Psoas muscle (tissue), 8 donors: ENCODE results near the gene INAFM2. TPM values are rescaled to one million over a fixed set of nuclear protein-coding genes. Genes with fewer than 3 reads are reported as not detected.
A peak's percentile ranks its signal among the peaks of the same experiment; 100 is the strongest.

Experiments used
- ATAC-seq, 4 donors: fragments of 200-7000 bp; cut with Tn5 transposase; one replicate each; pipeline ENCODE4 v1.9.1; 2020; ENCODE audit warnings: moderate library complexity in 3 of 4, mild to moderate bottlenecking in 2 of 4
- DNase-seq, 2 donors: peaks; one replicate each; pipeline ENCODE4 v3.0.0-alpha.2; 2020
- H3K27ac ChIP-seq: fragments of 200-600 bp; one replicate; pipeline ENCODE4 v1.8.0; 2022
- H3K27me3 ChIP-seq, 3 donors: fragments of 200-600 bp in 1 of 3; one replicate each; pipeline versions ENCODE4 v1.6.1 to v1.8.0; 2013 to 2022; ENCODE audit warnings: low read length in 2 of 3, mild to moderate bottlenecking in 2 of 3, moderate library complexity in 1 of 3; ENCODE audit not compliant: insufficient read depth in 3 of 3
- H3K36me3 ChIP-seq, 2 donors: fragments of 200-600 bp in 1 of 2; one replicate each; pipeline versions ENCODE4 v1.6.1 to v1.8.0; 2013 to 2022; ENCODE audit warnings: low read depth in 1 of 2, mild to moderate bottlenecking in 1 of 2, moderate library complexity in 1 of 2; ENCODE audit not compliant: insufficient read depth in 1 of 2
- H3K4me1 ChIP-seq: fragments of 200-600 bp; one replicate; pipeline ENCODE4 v1.8.0; 2022
- H3K4me3 ChIP-seq: fragments of 200-600 bp; one replicate; pipeline ENCODE4 v1.8.0; 2022; ENCODE audit warnings: mild to moderate bottlenecking
- H3K9me3 ChIP-seq: fragments of 200-600 bp; one replicate; pipeline ENCODE4 v1.8.0; 2022
- CTCF ChIP-seq: fragments of 200-600 bp; IDR thresholded peaks from one replicate; pipeline ENCODE4 v1.8.0; 2022; ENCODE audit warnings: antibody characterized with exemption
- WGBS, 3 donors: extraction: QIAGEN DNeasy Blood & Tissue Kit; methylation state at CpG; one replicate each; pipeline versions ENCODE4 v1.1.6 to v1.1.7; 2013; 5-methylcytosine and 5-hydroxymethylcytosine counted together
- intact Hi-C, 2 donors: fragments of 100-400 bp; cut with DNase I; formaldehyde crosslinking; loops; one replicate each; pipeline versions ENCODE4 v1.11.0 to v1.14.2; 2022
- polyA plus RNA-seq, 3 donors: library from polyadenylated mRNA; stranded (reverse); fragments of 200-250 nt; gene quantifications; one replicate each; pipeline ENCODE4 v1.2.3, GENCODE V29; 2013
- total RNA-seq, 4 donors: library from RNA; stranded (reverse); fragmentation: NEBNext Ultra II Directional in 2 of 4; extraction: Animal tissue kit (Norgen Biotek cat#: 25700) in 2 of 4; gene quantifications; one replicate each; pipeline versions ENCODE4 v1.2.1 to v1.2.4, GENCODE V29; 2021 to 2023
- donor health status: healthy with polysubstance abuse.
- donor health status: DM: no; HTN: no; CAD: no; lungs with moderate emphysema.
- donor health status: Bipolar disorder and iron deficiency.
- donor health status: healthy.
- donor health status: DM: yes; HTN: yes; CAD: no.
- donor health status: DM: no; HTN: no; CAD: no.
- donor health status: DM: no; HTN: no; CAD: no.
- donor health status: DM: yes; HTN: yes; CAD: no.

The INAFM2 gene
- total and polyA plus RNA-seq, 7 donors, result 5.8 to 32.4 (median 22.3) TPM

GRCh38 chr15:40367686-40368611 is 44.5 kb downstream of the INAFM2 start:
- peak overlapping the region; percentile 81 for H3K27ac ChIP-seq
- intact Hi-C loops, result loop anchor here in 1 of 2 donors (1.0 to 5.0 kb wide), 2 partner anchors 45 to 54 kb away; partner anchors contain the start of gene INAFM2
- H3K4me1 ChIP-seq, result peaks cover 18% of the 10 kb centered on the region
- TF ChIP-seq CTCF, result peak; percentile 85
- DNase-seq (peak; percentile 85 to 93), ATAC-seq (peak; percentile 79 to 86 (median 84))
- 10 to 14% (median 11%) methylated on average over 66 to 91 of the region's 91 CpGs for WGBS, 3 donors
- H3K4me3 ChIP-seq, result peak overlapping the region; percentile 55
- H3K27me3 ChIP-seq, result no peaks in the 10 kb centered on the region
- no peaks in the 10 kb centered on the region for H3K9me3 ChIP-seq
- H3K36me3 ChIP-seq, result no peaks in the 10 kb centered on the region

- H3K27me3 ChIP-seq, result no peaks in the 10 kb centered on the region
- 92 to 97% (median 94%) methylated on average over 24 of the region's 24 CpGs for WGBS, 3 donors
- no peak overlapping the region for H3K27ac ChIP-seq
- no peak for TF ChIP-seq CTCF
- ATAC-seq (no peak), DNase-seq (no peak)
- intact Hi-C loops, result loop anchor here in 1 of 2 donors (5.0 kb wide), 1 partner anchor 53 kb away; no protein-coding TSS in a partner anchor
- H3K9me3 ChIP-seq, result no peaks in the 10 kb centered on the region
- H3K36me3 ChIP-seq, result no peaks in the 10 kb centered on the region
- H3K4me3 ChIP-seq, result no peak overlapping the region
- H3K4me1 ChIP-seq, result peaks cover 18% of the 10 kb centered on the region
Measured at GRCh38 chr15:40368719-40369473, 45.4 kb downstream of the INAFM2 start.

GRCh38 chr15:40369474-40369869 is 46.0 kb downstream of the INAFM2 start:
- intact Hi-C loops, result loop anchor here in 1 of 2 donors (5.0 kb wide), 1 partner anchor 53 kb away; no protein-coding TSS in a partner anchor
- Histone ChIP-seq H3K27ac (no peak overlapping the region), H3K27me3 (no peaks in the 10 kb centered on the region), H3K9me3 (no peaks in the 10 kb centered on the region), H3K36me3 (no peaks in the 10 kb centered on the region), H3K4me1 (peaks cover 18% of the 10 kb centered on the region), H3K4me3 (no peak overlapping the region)
- TF ChIP-seq CTCF, result no peak
- ATAC-seq (no peak), DNase-seq (no peak)
- WGBS, 3 donors, result 80 to 89% (median 82%) methylated on average over 10 of the region's 10 CpGs

GRCh38 chr15:40369971-40370370 is 46.5 kb downstream of the INAFM2 start:
- intact Hi-C loops, result loop anchor here in 1 of 2 donors (5.0 kb wide), 1 partner anchor 52 kb away; no protein-coding TSS in a partner anchor

More at GRCh38 chr15:40369971-40370370, 46.5 kb downstream of the INAFM2 start:
- no peaks in the 10 kb centered on the region for H3K9me3 ChIP-seq
- 67 to 82% (median 69%) methylated on average over 13 of the region's 13 CpGs for WGBS, 3 donors
- H3K4me3 ChIP-seq, result no peak overlapping the region
- ATAC-seq (no peak), DNase-seq (no peak)
- peaks cover 18% of the 10 kb centered on the region for H3K4me1 ChIP-seq
- H3K27ac ChIP-seq, result no peak overlapping the region
- TF ChIP-seq CTCF, result no peak
- no peaks in the 10 kb centered on the region for H3K27me3 ChIP-seq
- no peaks in the 10 kb centered on the region for H3K36me3 ChIP-seq
